NB4 (cell line): ENCODE data around the gene CTIF.

Experiments used
- DNase-seq: peaks from one replicate; pipeline ENCODE4 v3.0.0; 2010; ENCODE audit warnings: low read depth
- H3K4me3 ChIP-seq: one replicate; pipeline ENCODE4 v1.5.1; 2011; ENCODE audit warnings: mild to moderate bottlenecking, low read depth, low read length, moderate library complexity
- MAX ChIP-seq: IDR thresholded peaks from 2 replicates; pipeline ENCODE4 v1.6.1; 2011; ENCODE audit warnings: low read depth, low read length
- MYC ChIP-seq: IDR thresholded peaks from 2 replicates; pipeline ENCODE4 v1.6.1; 2011; ENCODE audit warnings: low read depth, low read length
- POLR2A ChIP-seq: IDR thresholded peaks from 2 replicates; pipeline ENCODE4 v1.6.1; 2011; ENCODE audit warnings: mild to moderate bottlenecking; ENCODE audit not compliant: insufficient read length; ENCODE audit errors: extremely low read depth
- TF ChIP-seq, protein P1 (sequence below): IDR thresholded peaks from one replicate; pipeline ENCODE4 v1.5.1; 2012; ENCODE audit warnings: low read depth, low read length

CTIF gene

GRCh38 chr18:48580066-48580465 lies 41.2 kb downstream of the CTIF start:
- TF ChIP-seq MAX (no peak), MYC (no peak), POLR2A (no peak)
- TF ChIP-seq, protein P1, sequence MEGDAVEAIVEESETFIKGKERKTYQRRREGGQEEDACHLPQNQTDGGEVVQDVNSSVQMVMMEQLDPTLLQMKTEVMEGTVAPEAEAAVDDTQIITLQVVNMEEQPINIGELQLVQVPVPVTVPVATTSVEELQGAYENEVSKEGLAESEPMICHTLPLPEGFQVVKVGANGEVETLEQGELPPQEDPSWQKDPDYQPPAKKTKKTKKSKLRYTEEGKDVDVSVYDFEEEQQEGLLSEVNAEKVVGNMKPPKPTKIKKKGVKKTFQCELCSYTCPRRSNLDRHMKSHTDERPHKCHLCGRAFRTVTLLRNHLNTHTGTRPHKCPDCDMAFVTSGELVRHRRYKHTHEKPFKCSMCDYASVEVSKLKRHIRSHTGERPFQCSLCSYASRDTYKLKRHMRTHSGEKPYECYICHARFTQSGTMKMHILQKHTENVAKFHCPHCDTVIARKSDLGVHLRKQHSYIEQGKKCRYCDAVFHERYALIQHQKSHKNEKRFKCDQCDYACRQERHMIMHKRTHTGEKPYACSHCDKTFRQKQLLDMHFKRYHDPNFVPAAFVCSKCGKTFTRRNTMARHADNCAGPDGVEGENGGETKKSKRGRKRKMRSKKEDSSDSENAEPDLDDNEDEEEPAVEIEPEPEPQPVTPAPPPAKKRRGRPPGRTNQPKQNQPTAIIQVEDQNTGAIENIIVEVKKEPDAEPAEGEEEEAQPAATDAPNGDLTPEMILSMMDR, result no peak
- no peak for DNase-seq
- no peak overlapping the region for H3K4me3 ChIP-seq

GRCh38 chr18:48580782-48581181 lies 42.0 kb downstream of the CTIF start:
- DNase-seq, result no peak
- H3K4me3 ChIP-seq, result no peak overlapping the region
- TF ChIP-seq MAX (no peak), POLR2A (no peak), MYC (no peak)
- TF ChIP-seq, protein P1, result no peak

DNA sequence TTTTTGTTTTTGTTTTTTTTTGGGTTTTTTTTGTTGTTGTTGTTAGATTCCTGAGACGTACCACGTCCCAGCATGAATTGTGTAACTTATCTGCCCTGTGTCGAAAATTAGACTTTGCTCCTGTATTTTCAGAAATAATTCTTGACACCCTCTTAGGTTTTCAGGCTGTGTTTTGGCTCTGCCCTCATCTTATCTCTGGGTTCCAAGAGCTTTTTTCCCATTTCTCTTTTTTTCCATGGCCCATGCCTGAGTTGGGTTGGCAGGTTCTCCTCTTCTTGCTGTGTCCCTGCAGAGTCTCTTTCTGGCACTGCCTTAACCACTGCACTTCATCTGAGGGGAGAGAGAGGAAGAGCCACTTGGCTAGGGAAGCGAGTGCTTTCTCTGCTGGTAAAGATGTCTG lies 42.4 kb downstream of the CTIF start:
- TF ChIP-seq POLR2A (no peak), MAX (no peak), MYC (no peak)
- TF ChIP-seq, protein P1, result no peak
- no peak overlapping the region for H3K4me3 ChIP-seq
- DNase-seq, result no peak

DNA sequence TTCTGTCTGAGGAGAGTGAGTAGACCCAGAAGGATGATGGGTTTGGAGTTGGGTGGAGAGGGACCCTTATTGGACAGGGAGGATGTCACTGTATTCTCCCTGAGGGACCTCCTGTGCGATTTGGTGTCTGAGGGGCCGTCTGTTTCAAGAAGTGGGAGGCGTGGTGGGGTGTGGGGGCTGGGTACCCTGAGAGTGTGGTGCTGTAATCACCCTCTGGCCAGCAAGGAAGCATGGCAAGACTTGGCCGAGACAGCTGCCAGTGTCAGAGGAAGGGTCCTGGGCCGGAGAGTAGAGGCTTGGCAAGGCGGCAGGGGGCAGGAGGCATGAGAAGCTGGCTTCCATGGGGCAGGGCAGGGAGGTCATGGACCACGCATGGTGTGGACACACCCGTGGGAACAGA lies 43.1 kb downstream of the CTIF start:
- TF ChIP-seq POLR2A, result no peak
- TF ChIP-seq, protein P1, result no peak
- no peak for TF ChIP-seq MYC
- no peak for TF ChIP-seq MAX
- no peak for DNase-seq
- no peak overlapping the region for H3K4me3 ChIP-seq

DNA sequence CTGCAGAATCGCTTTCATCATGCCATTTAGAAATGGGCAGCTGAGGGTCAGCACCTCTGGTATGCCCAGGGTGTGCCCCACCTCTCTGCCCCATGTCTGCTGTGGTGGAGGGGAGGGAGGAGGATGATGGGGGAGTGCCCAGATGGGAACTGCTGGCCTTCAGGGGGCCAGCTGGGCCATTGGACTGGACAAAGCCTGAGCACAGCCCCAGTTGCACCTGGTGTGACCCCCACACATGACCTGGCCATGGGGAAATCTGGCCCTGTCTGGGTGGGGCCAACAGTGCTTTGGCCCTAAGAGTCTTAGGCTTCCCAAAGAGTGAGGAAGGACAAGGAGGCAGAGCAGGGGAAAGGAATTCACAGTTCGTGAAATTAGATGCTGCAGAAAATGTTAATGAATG lies 44.1 kb downstream of the CTIF start:
- DNase-seq, result no peak
- TF ChIP-seq POLR2A (no peak), MAX (no peak), MYC (no peak)
- TF ChIP-seq, protein P1, result no peak
- no peak overlapping the region for H3K4me3 ChIP-seq

GRCh38 chr18:48583573-48583972 lies 44.7 kb downstream of the CTIF start:
- H3K4me3 ChIP-seq, result no peak overlapping the region
- DNase-seq, result no peak
- TF ChIP-seq MYC, result no peak
- no peak for TF ChIP-seq MAX
- TF ChIP-seq POLR2A, result no peak
- TF ChIP-seq, protein P1, result no peak
